HEK293 (cell line): ENCODE measurements around the gene ZNF318.

Experiments used
- CTCF ChIA-PET: fragments of 350-600 bp; formaldehyde crosslinking; extraction: SDS; loops from one replicate; lab custom pipeline; 2021; ENCODE audit warnings: antibody characterized with exemption; lab: Yijun Ruan, JAX
- POLR2A ChIA-PET: fragments of 300-600 bp; formaldehyde crosslinking; extraction: SDS; loops from one replicate; lab custom pipeline; 2020; ENCODE audit warnings: antibody characterized with exemption, inconsistent platforms; lab: Yijun Ruan, JAX
- H3K27ac ChIP-seq: fragments of 200-500 bp; sonication (Bioruptor generic); 2 replicates; pipeline ENCODE4 v1.5.1; 2014; ENCODE audit warnings: low read depth, low read length, control low read depth, inconsistent platforms; ENCODE audit errors: extremely low read depth
- H3K36me3 ChIP-seq, 2 experiments: fragments of 200-500 bp in 1 of 2; sonication (Bioruptor generic) in 1 of 2; 1 replicate in 1 of 2; 2 replicates in 1 of 2; pipeline ENCODE4 v1.5.1; 2014 to 2017; ENCODE audit warnings: inconsistent platforms in 2 of 2, low read length in 2 of 2; ENCODE audit not compliant: control insufficient read depth in 2 of 2, insufficient read depth in 1 of 2
- H3K4me1 ChIP-seq: fragments of 200-500 bp; sonication (Bioruptor generic); 2 replicates; pipeline ENCODE4 v1.5.1; 2014; ENCODE audit warnings: mild to moderate bottlenecking, low read length, inconsistent platforms; ENCODE audit not compliant: control insufficient read depth, insufficient read depth
- H3K4me3 ChIP-seq: 2 replicates; pipeline ENCODE4 v1.5.1; 2011; ENCODE audit warnings: low read depth, mild to moderate bottlenecking, control low read depth, low read length, moderate library complexity
- H3K9me3 ChIP-seq: fragments of 200-500 bp; sonication (Bioruptor generic); 2 replicates; pipeline ENCODE4 v1.5.1; 2014; ENCODE audit warnings: low read depth, low read length, inconsistent platforms; ENCODE audit not compliant: control insufficient read depth, insufficient read depth
- HIC1 ChIP-seq: fragments of 450-650 bp; formaldehyde crosslinking; IDR thresholded peaks from 2 replicates; pipeline ENCODE4 v1.5.1; 2016; ENCODE audit warnings: missing biosample characterization, missing genetic modification characterization
- KLF1 ChIP-seq: fragments of 450-650 bp; formaldehyde crosslinking; IDR thresholded peaks from 2 replicates; pipeline ENCODE4 v1.5.1; 2016; ENCODE audit warnings: missing biosample characterization, missing genetic modification characterization
- MZF1 ChIP-seq: fragments of 450-650 bp; formaldehyde crosslinking; IDR thresholded peaks from 2 replicates; pipeline ENCODE4 v1.5.1; 2017; ENCODE audit warnings: missing biosample characterization, missing genetic modification characterization, borderline replicate concordance
- PRDM1 ChIP-seq: fragments of 450-650 bp; formaldehyde crosslinking; IDR thresholded peaks from 2 replicates; pipeline ENCODE4; 2016; ENCODE audit warnings: missing biosample characterization, missing genetic modification characterization
- SALL2 ChIP-seq: fragments of 450-650 bp; formaldehyde crosslinking; IDR thresholded peaks from 2 replicates; pipeline ENCODE4 v1.5.0; 2017; ENCODE audit warnings: missing biosample characterization, mild to moderate bottlenecking, missing genetic modification characterization, borderline replicate concordance
- YY2 ChIP-seq: fragments of 450-650 bp; formaldehyde crosslinking; IDR thresholded peaks from 2 replicates; pipeline ENCODE4 v1.5.1; 2016; ENCODE audit warnings: missing biosample characterization, missing genetic modification characterization
- ZBTB21 ChIP-seq: fragments of 450-650 bp; formaldehyde crosslinking; IDR thresholded peaks from 2 replicates; pipeline ENCODE4 v1.5.1; 2017; ENCODE audit warnings: missing biosample characterization, missing genetic modification characterization
- ZBTB48 ChIP-seq: fragments of 450-650 bp; formaldehyde crosslinking; IDR thresholded peaks from 2 replicates; pipeline ENCODE4 v1.5.1; 2016; ENCODE audit warnings: missing biosample characterization, missing genetic modification characterization
- ZNF138 ChIP-seq: fragments of 450-650 bp; formaldehyde crosslinking; IDR thresholded peaks from 2 replicates; pipeline ENCODE4 v1.5.1; 2016; ENCODE audit warnings: missing biosample characterization, missing genetic modification characterization, borderline replicate concordance
- ZNF16 ChIP-seq: fragments of 450-650 bp; formaldehyde crosslinking; IDR thresholded peaks from 2 replicates; pipeline ENCODE4 v1.5.1; 2016; ENCODE audit warnings: low read depth, missing biosample characterization, missing genetic modification characterization
- ZNF324 ChIP-seq: fragments of 450-650 bp; formaldehyde crosslinking; IDR thresholded peaks from 2 replicates; pipeline ENCODE4 v1.5.1; 2016; ENCODE audit warnings: missing biosample characterization, missing genetic modification characterization
- ZNF416 ChIP-seq: fragments of 450-650 bp; formaldehyde crosslinking; IDR thresholded peaks from 2 replicates; pipeline ENCODE4 v1.5.1; 2016; ENCODE audit warnings: missing biosample characterization, missing genetic modification characterization
- ZNF449 ChIP-seq: fragments of 450-650 bp; formaldehyde crosslinking; IDR thresholded peaks from 2 replicates; pipeline ENCODE4 v1.5.1; 2017; ENCODE audit warnings: missing biosample characterization, mild to moderate bottlenecking, missing genetic modification characterization, moderate library complexity
- ZNF514 ChIP-seq: fragments of 450-650 bp; formaldehyde crosslinking; IDR thresholded peaks from 2 replicates; pipeline ENCODE4 v1.5.1; 2016; ENCODE audit warnings: missing biosample characterization, missing genetic modification characterization
- ZNF548 ChIP-seq: fragments of 450-650 bp; formaldehyde crosslinking; IDR thresholded peaks from 2 replicates; pipeline ENCODE4 v1.5.1; 2016; ENCODE audit warnings: missing biosample characterization, missing genetic modification characterization
- ZNF747 ChIP-seq: fragments of 450-650 bp; formaldehyde crosslinking; IDR thresholded peaks from 2 replicates; pipeline ENCODE4 v1.5.1; 2016; ENCODE audit warnings: missing biosample characterization, missing genetic modification characterization
- ZSCAN16 ChIP-seq: fragments of 450-650 bp; formaldehyde crosslinking; IDR thresholded peaks from 2 replicates; pipeline ENCODE4 v1.5.1; 2016; ENCODE audit warnings: missing biosample characterization, missing genetic modification characterization
- TF ChIP-seq, protein P1 (sequence below): fragments of 450-650 bp; formaldehyde crosslinking; IDR thresholded peaks from 2 replicates; pipeline ENCODE4 v1.5.1; 2016; ENCODE audit warnings: missing biosample characterization, missing genetic modification characterization
- TF ChIP-seq, protein P2 (sequence below): fragments of 450-650 bp; formaldehyde crosslinking; IDR thresholded peaks from 2 replicates; pipeline ENCODE4 v1.5.1; 2016; ENCODE audit warnings: missing biosample characterization, missing genetic modification characterization, low read depth

The ZNF318 gene

DNA sequence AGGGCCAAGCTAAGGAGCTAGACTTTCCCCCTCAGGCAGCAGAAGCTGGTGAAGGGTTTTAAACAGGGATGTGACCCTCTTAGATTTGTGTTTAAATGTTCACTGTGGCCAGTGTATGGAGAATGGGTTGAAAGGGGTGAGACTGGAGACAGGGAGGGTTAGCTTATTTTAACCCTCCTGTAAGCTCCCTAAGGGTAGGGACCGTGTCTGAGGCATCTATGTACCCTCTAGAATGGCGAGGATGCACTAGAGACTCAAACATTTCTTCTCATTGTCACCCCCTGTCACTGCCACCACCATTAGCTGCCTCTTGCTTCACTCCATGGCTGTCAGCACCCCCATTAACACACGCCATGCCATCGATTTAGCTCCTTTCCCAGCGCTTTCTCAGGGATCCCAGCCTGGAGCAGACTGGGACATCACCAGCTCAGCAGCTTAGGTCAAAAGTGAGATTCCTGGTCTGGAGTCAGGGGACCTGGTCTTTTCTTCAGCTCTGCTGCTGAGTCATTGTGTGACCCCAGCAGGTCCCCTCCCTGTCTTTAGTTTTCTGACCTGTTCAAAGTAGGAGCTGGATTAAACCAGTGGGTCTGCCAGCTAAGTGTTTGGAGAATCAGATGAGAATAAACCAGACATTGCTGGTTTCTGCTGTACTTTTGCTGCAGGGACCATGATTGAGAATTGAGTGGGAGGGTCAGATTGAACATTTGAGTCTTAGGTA, 72.5 kb downstream of the ZNF318 start:
- TF ChIP-seq YY2 (tag by site-specific recombination) (no peak), ZBTB48 (tag by site-specific recombination) (peak; percentile 22; the same call in 1 of the 2 replicates)
- Histone ChIP-seq H3K4me3 (no peak overlapping the region), H3K4me1 (no peaks in the 10 kb centered on the region), H3K27ac (no peak overlapping the region), H3K9me3 (no peaks in the 10 kb centered on the region), H3K36me3 (no peaks in the 10 kb centered on the region)
- ChIA-PET POLR2A (interaction anchor here (1.2 kb wide), 1 partner anchor 28 kb away, joined by 3 read pairs; no protein-coding TSS in a partner anchor), CTCF (interaction anchor here (0.7 to 3.2 kb wide), 5 partner anchors 27 to 96 kb away, joined by 3 to 14 read pairs (median 4); no protein-coding TSS in a partner anchor)

- Histone ChIP-seq H3K4me3 (no peak overlapping the region), H3K36me3 (no peaks in the 10 kb centered on the region), H3K4me1 (no peaks in the 10 kb centered on the region), H3K27ac (no peak overlapping the region), H3K9me3 (no peaks in the 10 kb centered on the region)
- TF ChIP-seq, protein P1, sequence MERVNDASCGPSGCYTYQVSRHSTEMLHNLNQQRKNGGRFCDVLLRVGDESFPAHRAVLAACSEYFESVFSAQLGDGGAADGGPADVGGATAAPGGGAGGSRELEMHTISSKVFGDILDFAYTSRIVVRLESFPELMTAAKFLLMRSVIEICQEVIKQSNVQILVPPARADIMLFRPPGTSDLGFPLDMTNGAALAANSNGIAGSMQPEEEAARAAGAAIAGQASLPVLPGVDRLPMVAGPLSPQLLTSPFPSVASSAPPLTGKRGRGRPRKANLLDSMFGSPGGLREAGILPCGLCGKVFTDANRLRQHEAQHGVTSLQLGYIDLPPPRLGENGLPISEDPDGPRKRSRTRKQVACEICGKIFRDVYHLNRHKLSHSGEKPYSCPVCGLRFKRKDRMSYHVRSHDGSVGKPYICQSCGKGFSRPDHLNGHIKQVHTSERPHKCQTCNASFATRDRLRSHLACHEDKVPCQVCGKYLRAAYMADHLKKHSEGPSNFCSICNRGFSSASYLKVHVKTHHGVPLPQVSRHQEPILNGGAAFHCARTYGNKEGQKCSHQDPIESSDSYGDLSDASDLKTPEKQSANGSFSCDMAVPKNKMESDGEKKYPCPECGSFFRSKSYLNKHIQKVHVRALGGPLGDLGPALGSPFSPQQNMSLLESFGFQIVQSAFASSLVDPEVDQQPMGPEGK (tag by site-specific recombination) = no peak
- TF ChIP-seq ZNF548 (tag by site-specific recombination) (no peak), HIC1 (tag by site-specific recombination) (no peak), ZBTB48 (tag by site-specific recombination) (no peak), ZNF324 (tag by site-specific recombination) (no peak), ZNF514 (tag by site-specific recombination) (no peak), ZSCAN16 (no peak), ZNF16 (no peak), KLF1 (no peak), SALL2 (tag by site-specific recombination) (no peak), ZNF449 (tag by site-specific recombination) (no peak), PRDM1 (no peak), MZF1 (no peak), ZNF747 (tag by site-specific recombination) (no peak), ZNF416 (tag by site-specific recombination) (no peak), ZNF138 (tag by site-specific recombination) (no peak), ZBTB21 (tag by site-specific recombination) (no peak)
- TF ChIP-seq, protein P2, sequence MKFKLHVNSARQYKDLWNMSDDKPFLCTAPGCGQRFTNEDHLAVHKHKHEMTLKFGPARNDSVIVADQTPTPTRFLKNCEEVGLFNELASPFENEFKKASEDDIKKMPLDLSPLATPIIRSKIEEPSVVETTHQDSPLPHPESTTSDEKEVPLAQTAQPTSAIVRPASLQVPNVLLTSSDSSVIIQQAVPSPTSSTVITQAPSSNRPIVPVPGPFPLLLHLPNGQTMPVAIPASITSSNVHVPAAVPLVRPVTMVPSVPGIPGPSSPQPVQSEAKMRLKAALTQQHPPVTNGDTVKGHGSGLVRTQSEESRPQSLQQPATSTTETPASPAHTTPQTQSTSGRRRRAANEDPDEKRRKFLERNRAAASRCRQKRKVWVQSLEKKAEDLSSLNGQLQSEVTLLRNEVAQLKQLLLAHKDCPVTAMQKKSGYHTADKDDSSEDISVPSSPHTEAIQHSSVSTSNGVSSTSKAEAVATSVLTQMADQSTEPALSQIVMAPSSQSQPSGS = no peak
- ChIA-PET CTCF (interaction anchor here (0.7 to 3.2 kb wide), 4 partner anchors 8 to 781 kb away, joined by 3 to 14 read pairs (median 4); no protein-coding TSS in a partner anchor), POLR2A (no interaction called here)
These were observed 74.0 kb downstream of the ZNF318 start for GRCh38 chr6:43295456-43295855.
